Heart left ventricle (tissue), 13 donors: Measurements from ENCODE around the gene PTS.

Experiments used
- CTCF ChIP-seq, 12 donors: fragments of 200-600 bp; sonication (generic) in 4 of 12; IDR thresholded peaks; one replicate each; pipeline versions ENCODE4 v1.5.0 to v1.8.0; 2018 to 2022; ENCODE audit warnings: antibody characterized with exemption in 12 of 12, mild to moderate bottlenecking in 5 of 12
- POLR2A ChIP-seq, 2 donors: fragments of 450-650 bp; IDR thresholded peaks; one replicate each; pipeline ENCODE4 v1.6.1; 2017; ENCODE audit warnings: antibody characterized with exemption in 2 of 2, mild to moderate bottlenecking in 2 of 2, moderate library complexity in 2 of 2
- donor health status: ischemic (EF 13 %, LVEDD 7.1; RV severe dilation, severe dysfunction).
- donor health status: DM: no; HTN: yes; CAD: no.
- donor health status: DM: no; HTN: no; CAD: no.
- donor health status: ischemic (EF 25% LVEDD 6.9; RV normal size, moderate dysfunction).
- donor health status: ischemic (EF 25% LVEDD 5.7; RV mildly dilated, moderate dysfunction).
- donor health status: ischemic (EF 35%, LVEDD 5.7; RV mildly dilated, moderate dysfunction).
- donor health status: nonischemic (EF 11% LVEDD 7.7; RV severe dilation, severe dysfunction).
- donor health status: DM: yes; HTN: yes; CAD: no.
- donor health status: PGD.
- donor health status: ischemic (EF 29% LVEDD 5.4; RV normal size, mild dysfunction).
- donor health status: nonischemic (EF 23%, LVEDD 6.1; RV moderate dilation, normal function).

GRCh38 chr11:112273066-112273465, 46.8 kb downstream of the PTS start:
- TF ChIP-seq POLR2A (IDR thresholded peaks at IDR 0.05), result no peak
- no peak for TF ChIP-seq CTCF (IDR thresholded peaks at IDR 0.05)
